VCaP (cell line): ENCODE results near the gene ZNF672.

ENCODE experiments used
- H3K27ac ChIP-seq: fragments of 450-650 bp; 2 replicates; pipeline ENCODE4 v1.5.1; 2017
- TF ChIP-seq, protein P1 (sequence below): fragments of 450-650 bp; conservative IDR thresholded peaks from 2 replicates; pipeline ENCODE4 v1.5.1; 2017; ENCODE audit warnings: mild to moderate bottlenecking, moderate library complexity

ZNF672 gene

GRCh38 chr1:248840946-248841345 lies 2.9 kb downstream of the ZNF672 start:
- TF ChIP-seq, protein P1, sequence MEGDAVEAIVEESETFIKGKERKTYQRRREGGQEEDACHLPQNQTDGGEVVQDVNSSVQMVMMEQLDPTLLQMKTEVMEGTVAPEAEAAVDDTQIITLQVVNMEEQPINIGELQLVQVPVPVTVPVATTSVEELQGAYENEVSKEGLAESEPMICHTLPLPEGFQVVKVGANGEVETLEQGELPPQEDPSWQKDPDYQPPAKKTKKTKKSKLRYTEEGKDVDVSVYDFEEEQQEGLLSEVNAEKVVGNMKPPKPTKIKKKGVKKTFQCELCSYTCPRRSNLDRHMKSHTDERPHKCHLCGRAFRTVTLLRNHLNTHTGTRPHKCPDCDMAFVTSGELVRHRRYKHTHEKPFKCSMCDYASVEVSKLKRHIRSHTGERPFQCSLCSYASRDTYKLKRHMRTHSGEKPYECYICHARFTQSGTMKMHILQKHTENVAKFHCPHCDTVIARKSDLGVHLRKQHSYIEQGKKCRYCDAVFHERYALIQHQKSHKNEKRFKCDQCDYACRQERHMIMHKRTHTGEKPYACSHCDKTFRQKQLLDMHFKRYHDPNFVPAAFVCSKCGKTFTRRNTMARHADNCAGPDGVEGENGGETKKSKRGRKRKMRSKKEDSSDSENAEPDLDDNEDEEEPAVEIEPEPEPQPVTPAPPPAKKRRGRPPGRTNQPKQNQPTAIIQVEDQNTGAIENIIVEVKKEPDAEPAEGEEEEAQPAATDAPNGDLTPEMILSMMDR: no peak
- no peak overlapping the region for H3K27ac ChIP-seq

DNA sequence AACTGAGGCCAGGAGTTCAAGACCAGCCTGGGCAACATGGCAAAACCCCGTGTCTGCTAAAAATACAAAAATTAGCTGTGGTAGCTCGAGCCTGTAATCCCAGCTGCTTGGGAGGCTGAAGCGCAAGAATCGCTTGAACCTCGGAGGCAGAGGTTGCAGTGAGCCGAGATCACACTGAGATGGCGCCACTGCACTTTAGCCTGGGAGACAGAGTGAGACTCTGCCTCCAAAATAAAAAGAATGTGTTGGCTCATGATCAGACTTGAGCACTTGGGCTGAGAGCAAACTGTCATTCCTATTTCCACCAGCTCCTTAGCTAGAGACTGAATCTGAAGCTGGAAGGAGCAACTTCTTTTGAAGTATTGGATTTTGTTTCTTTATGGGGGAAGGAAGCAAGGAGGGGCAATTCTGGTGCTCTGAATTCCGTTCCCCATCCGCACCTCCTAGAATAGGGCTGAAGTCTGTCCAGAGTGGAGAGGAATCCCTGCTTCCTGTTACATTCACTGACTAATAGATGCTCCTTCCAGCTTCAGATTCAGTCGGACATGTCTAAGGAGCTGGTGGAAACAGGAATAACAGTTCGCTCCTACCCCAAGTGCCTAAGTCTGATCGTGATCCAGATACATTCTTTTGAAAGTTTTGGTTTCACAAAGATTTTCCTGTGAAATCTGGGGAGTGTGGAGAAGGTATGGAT lies 3.8 kb downstream of the ZNF672 start:
- TF ChIP-seq, protein P1: peak; percentile 66
- H3K27ac ChIP-seq: no peak overlapping the region

DNA sequence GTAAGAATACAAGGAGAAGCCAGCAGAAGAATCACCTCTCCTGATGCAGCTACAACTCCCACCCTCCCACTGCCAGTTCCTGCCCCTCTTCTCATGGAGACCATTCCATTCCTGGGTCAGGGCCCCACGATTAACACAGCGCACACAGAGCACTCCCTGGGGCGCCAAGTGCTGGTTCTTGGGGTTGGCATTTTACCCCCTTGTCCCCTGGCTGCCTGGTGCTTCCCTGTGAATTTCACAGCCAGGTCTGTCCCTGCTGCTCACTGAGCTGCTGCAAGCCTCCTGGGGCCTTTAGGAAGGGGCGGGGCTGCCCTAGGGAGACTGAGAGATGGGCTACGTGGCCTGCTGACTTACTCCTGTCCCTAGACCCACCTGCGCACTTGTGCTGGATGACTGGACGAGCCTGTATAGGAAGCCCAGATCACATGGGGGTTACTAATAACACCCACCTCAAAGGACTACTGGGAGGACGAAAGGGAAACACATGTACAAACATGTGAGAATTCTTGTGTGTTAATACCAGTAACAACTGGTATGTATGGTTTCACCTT lies 4.8 kb downstream of the ZNF672 start:
- no peak overlapping the region for H3K27ac ChIP-seq
- TF ChIP-seq, protein P1: no peak

DNA sequence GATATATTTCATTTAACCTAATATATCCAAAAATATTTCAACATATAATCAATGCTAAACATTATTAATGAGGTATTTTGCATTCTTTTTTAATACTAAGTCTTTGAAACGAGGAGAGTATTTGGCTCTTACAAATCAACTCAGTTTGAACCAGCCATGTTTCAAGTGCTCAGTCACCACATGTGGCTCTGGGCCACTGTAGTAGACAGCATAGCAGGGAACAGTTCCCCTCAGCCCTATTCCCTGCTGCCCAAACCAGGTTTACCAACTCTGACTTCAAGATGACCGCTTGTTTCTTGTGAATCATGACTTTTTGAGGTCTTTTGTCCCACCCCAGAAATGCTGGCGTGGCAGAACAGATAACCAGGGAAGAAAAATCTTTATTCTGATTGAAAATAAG lies 5.7 kb downstream of the ZNF672 start:
- TF ChIP-seq, protein P1: no peak
- no peak overlapping the region for H3K27ac ChIP-seq

DNA sequence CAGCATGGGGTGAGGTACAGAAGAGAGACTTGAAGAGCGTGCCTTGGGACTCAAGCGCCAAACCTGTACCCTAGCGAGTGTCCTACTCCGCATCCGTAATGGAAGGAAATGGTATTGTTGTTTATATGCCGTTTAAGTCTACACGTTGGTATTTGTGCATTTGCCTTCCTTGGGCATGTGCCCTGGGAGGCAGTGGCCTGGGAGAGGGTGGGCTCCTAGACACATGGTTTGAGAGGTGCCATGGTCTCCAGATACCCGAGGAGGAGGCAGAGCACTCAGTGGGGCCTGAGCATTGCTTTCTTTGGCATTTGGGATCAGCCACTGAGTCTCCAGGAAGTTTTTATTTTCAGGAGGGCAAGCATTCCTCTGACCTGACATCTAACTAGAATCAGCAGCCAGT lies 6.5 kb downstream of the ZNF672 start:
- TF ChIP-seq, protein P1: no peak
- no peak overlapping the region for H3K27ac ChIP-seq

- TF ChIP-seq, protein P1: no peak
- H3K27ac ChIP-seq: no peak overlapping the region
Observed at GRCh38 chr1:248847181-248847955, 9.3 kb downstream of the ZNF672 start.

DNA sequence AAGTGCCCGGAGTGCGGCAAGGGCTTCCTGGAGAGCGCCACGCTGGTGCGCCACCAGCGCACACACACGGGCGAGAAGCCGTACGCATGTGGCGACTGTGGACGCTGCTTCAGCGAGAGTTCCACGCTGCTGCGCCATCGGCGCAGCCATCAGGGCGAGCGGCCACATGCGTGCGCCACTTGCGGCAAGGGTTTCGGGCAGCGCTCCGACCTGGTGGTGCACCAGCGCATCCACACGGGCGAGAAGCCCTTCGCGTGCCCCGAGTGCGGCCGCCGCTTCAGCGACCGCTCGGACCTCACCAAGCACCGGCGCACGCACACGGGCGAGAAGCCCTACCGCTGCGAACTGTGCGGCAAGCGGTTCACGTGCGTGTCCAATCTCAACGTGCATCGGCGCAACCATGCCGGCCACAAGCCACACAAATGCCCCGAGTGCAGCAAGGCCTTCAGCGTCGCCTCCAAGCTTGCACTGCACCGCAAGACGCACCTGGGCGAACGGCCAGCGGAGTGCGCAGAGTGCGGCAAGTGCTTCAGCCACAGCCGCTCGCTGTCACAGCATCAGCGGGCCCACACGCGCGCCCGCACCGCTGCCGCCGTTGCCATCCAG lies 10.0 kb downstream of the ZNF672 start:
- TF ChIP-seq, protein P1: no peak
- no peak overlapping the region for H3K27ac ChIP-seq
